Loucy (cell line): ENCODE results near the gene MROH9.
A peak's percentile ranks its signal among the peaks of the same experiment; 100 is the strongest.

Source experiments
- H2AFZ ChIP-seq: fragments of 200-600 bp; sonication (generic); 2 replicates; pipeline ENCODE4 v1.6.0; 2016; ENCODE audit warnings: antibody characterized with exemption, mild to moderate bottlenecking, low read length, moderate library complexity
- H3F3A ChIP-seq: fragments of 200-600 bp; 2 replicates; pipeline ENCODE4 v1.6.0; 2016; ENCODE audit warnings: antibody characterized with exemption, low read depth, mild to moderate bottlenecking
- H3K27me3 ChIP-seq: fragments of 200-600 bp; sonication (generic); 2 replicates; pipeline ENCODE4 v1.6.1; 2014; ENCODE audit warnings: low read length, mild to moderate bottlenecking; ENCODE audit not compliant: insufficient read depth, poor library complexity, severe bottlenecking
- H3K36me3 ChIP-seq: fragments of 200-600 bp; sonication (generic); 2 replicates; pipeline ENCODE4 v1.6.1; 2016; ENCODE audit warnings: low read length; ENCODE audit not compliant: insufficient read depth
- H3K4me1 ChIP-seq: fragments of 200-600 bp; sonication (generic); 2 replicates; pipeline ENCODE4 v1.5.1; 2014; ENCODE audit warnings: low read length, mild to moderate bottlenecking; ENCODE audit not compliant: insufficient read depth, poor library complexity, severe bottlenecking
- H3K4me2 ChIP-seq: fragments of 200-600 bp; sonication (generic); 2 replicates; pipeline ENCODE4 v1.6.0; 2014; ENCODE audit warnings: antibody characterized with exemption, low read length, low read depth, mild to moderate bottlenecking; ENCODE audit not compliant: poor library complexity, severe bottlenecking
- H3K4me3 ChIP-seq: fragments of 200-600 bp; sonication (generic); 2 replicates; pipeline ENCODE4 v1.5.1; 2014; ENCODE audit warnings: low read length, mild to moderate bottlenecking, mixed read lengths; ENCODE audit not compliant: poor library complexity, severe bottlenecking
- H3K79me2 ChIP-seq: fragments of 200-600 bp; sonication (generic); 2 replicates; pipeline ENCODE4 v1.6.1; 2014; ENCODE audit warnings: low read length; ENCODE audit not compliant: insufficient read depth
- H3K9ac ChIP-seq: fragments of 200-600 bp; sonication (generic); 2 replicates; pipeline ENCODE4 v1.6.0; 2014; ENCODE audit warnings: mild to moderate bottlenecking, low read depth, low read length, moderate library complexity; ENCODE audit not compliant: poor library complexity, severe bottlenecking
- H3K9me2 ChIP-seq: fragments of 200-600 bp; sonication (generic); replicated peaks from 2 replicates; pipeline ENCODE4 v1.6.1; 2016; ENCODE audit warnings: low read depth, low read length, mixed read lengths
- H3K9me3 ChIP-seq: fragments of 200-600 bp; sonication (generic); 2 replicates; pipeline ENCODE4 v1.6.1; 2014; ENCODE audit warnings: mild to moderate bottlenecking, antibody characterized with exemption, low read length, low read depth; ENCODE audit not compliant: insufficient read depth
- H4K20me1 ChIP-seq: fragments of 200-600 bp; sonication (generic); 2 replicates; pipeline ENCODE4 v1.6.0; 2014; ENCODE audit warnings: antibody characterized with exemption, low read length, mild to moderate bottlenecking; ENCODE audit not compliant: insufficient read depth, poor library complexity, severe bottlenecking
- CTCF ChIP-seq: fragments of 200-600 bp; sonication (generic); conservative IDR thresholded peaks from 2 replicates; pipeline ENCODE4 v1.5.1; 2014; ENCODE audit warnings: mild to moderate bottlenecking, antibody characterized with exemption, low read length
- EZH2phosphoT487 ChIP-seq: fragments of 200-600 bp; IDR thresholded peaks from 2 replicates; pipeline ENCODE4 v1.6.1; 2018; ENCODE audit warnings: antibody characterized with exemption, mild to moderate bottlenecking, moderate library complexity, borderline replicate concordance

Gene MROH9

DNA sequence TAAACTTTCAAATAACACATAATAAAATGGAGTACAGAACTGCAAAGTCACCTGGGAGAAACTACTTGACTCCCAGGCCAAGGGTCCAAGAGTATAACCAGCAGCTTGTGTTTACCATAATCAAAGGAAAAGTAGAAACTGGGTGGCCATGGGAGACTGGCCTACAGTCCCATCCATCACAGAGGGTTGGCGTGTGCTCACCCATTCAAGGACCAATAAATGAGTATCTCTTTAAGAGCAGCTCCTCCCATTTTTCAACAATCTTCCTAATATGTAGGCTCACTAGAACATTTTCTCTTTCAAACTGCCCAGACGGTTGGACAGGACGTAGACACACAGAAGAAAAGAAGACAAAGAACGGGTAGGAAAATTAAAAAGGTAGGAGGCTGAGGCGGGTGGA lies 155.3 kb downstream of the MROH9 start, which contains the start of gene FMO3:
Gene FMO3 (plus strand): TSS at position 302 of the 400 bp plus-strand sequence. CDS start 1,754 bp downstream, outside the sequence.
- H3K4me3 ChIP-seq = no peak within 1 kb of the TSS
- no peak within 1 kb of the TSS for H3K9ac ChIP-seq
- H3K4me1 ChIP-seq = no peaks in the 10 kb centered on the region
- no peaks in the 10 kb centered on the region for H3K27me3 ChIP-seq
- H3K36me3 ChIP-seq = no peaks in the 10 kb centered on the region
- no peaks in the 10 kb centered on the region for H3K9me3 ChIP-seq
- no peaks in the 10 kb centered on the region for H3F3A ChIP-seq
- no peak for TF ChIP-seq EZH2phosphoT487
- no peak for TF ChIP-seq CTCF
- peak within 1 kb of the TSS; percentile 52; the same call in 1 of the 2 replicates for H2AFZ ChIP-seq
- H3K4me2 ChIP-seq = no peak within 1 kb of the TSS
- no peaks in the 10 kb centered on the region for H3K79me2 ChIP-seq
- H3K9me2 ChIP-seq = no peaks in the 10 kb centered on the region
- no peaks in the 10 kb centered on the region for H4K20me1 ChIP-seq

- Histone ChIP-seq H3K4me2 (no peak overlapping the region), H3K27me3 (no peaks in the 10 kb centered on the region), H4K20me1 (no peaks in the 10 kb centered on the region), H2AFZ (no peak overlapping the region), H3K79me2 (no peaks in the 10 kb centered on the region), H3K4me3 (no peak overlapping the region), H3K9me3 (no peaks in the 10 kb centered on the region), H3F3A (no peaks in the 10 kb centered on the region), H3K9me2 (no peaks in the 10 kb centered on the region), H3K9ac (no peak overlapping the region), H3K4me1 (no peaks in the 10 kb centered on the region), H3K36me3 (no peaks in the 10 kb centered on the region)
- no peak for TF ChIP-seq EZH2phosphoT487
- no peak for TF ChIP-seq CTCF
Observed at GRCh38 chr1:171103862-171104261, 168.5 kb downstream of the MROH9 start.

GRCh38 chr1:171107262-171107940 lies 172.1 kb downstream of the MROH9 start:
- Histone ChIP-seq H3K4me2 (no peak overlapping the region), H3K9me2 (no peaks in the 10 kb centered on the region), H2AFZ (no peak overlapping the region), H3K4me1 (no peaks in the 10 kb centered on the region), H3K9me3 (no peaks in the 10 kb centered on the region), H3F3A (no peaks in the 10 kb centered on the region), H3K36me3 (no peaks in the 10 kb centered on the region), H3K9ac (no peak overlapping the region), H3K4me3 (no peak overlapping the region), H3K27me3 (no peaks in the 10 kb centered on the region), H4K20me1 (no peaks in the 10 kb centered on the region), H3K79me2 (no peaks in the 10 kb centered on the region)
- no peak for TF ChIP-seq EZH2phosphoT487
- no peak for TF ChIP-seq CTCF
